GM06990 (cell line): ENCODE results near the gene C11orf24.

Source experiments
- DNase-seq: peaks from one replicate; pipeline ENCODE4 v3.0.0-alpha.2; 2011; ENCODE audit not compliant: insufficient read length; ENCODE audit errors: extremely low read depth
- H3K27me3 ChIP-seq: replicated peaks from 2 replicates; pipeline ENCODE4 v1.6.0; 2011; ENCODE audit warnings: low read length; ENCODE audit not compliant: control insufficient read depth, insufficient read depth
- H3K36me3 ChIP-seq: 2 replicates; pipeline ENCODE4 v1.5.1; 2011; ENCODE audit warnings: low read length; ENCODE audit not compliant: control insufficient read depth, insufficient read depth
- H3K4me3 ChIP-seq: replicated peaks from 2 replicates; pipeline ENCODE4 v1.5.1; 2011; ENCODE audit warnings: low read depth, mild to moderate bottlenecking, control low read depth, low read length
- CTCF ChIP-seq: IDR thresholded peaks from 2 replicates; pipeline ENCODE4 v1.5.1; 2011; ENCODE audit warnings: low read length, control low read depth, mild to moderate bottlenecking, inconsistent platforms; ENCODE audit not compliant: insufficient read depth, poor library complexity, severe bottlenecking

Gene C11orf24

GRCh38 chr11:68267881-68268240 lies 3.9 kb downstream of the C11orf24 start:
- no peak for TF ChIP-seq CTCF
- H3K27me3 ChIP-seq: no peaks in the 10 kb centered on the region
- DNase-seq: no peak
- peaks cover 23% of the 10 kb centered on the region for H3K36me3 ChIP-seq
- H3K4me3 ChIP-seq: no peak overlapping the region

GRCh38 chr11:68266936-68267880 lies 4.6 kb downstream of the C11orf24 start:
- DNase-seq: no peak
- TF ChIP-seq CTCF: no peak
- Histone ChIP-seq H3K27me3 (no peaks in the 10 kb centered on the region), H3K36me3 (peaks cover 29% of the 10 kb centered on the region), H3K4me3 (peak overlapping the region; percentile 25)

- peaks cover 31% of the 10 kb centered on the region for H3K36me3 ChIP-seq
- peak; percentile 67 for DNase-seq
- peak overlapping the region; percentile 25 for H3K4me3 ChIP-seq
- H3K27me3 ChIP-seq: no peaks in the 10 kb centered on the region
- TF ChIP-seq CTCF: no peak
Observed at GRCh38 chr11:68266121-68266891, 5.5 kb downstream of the C11orf24 start.

- TF ChIP-seq CTCF: no peak
- peaks cover 36% of the 10 kb centered on the region for H3K36me3 ChIP-seq
- H3K4me3 ChIP-seq: no peak overlapping the region
Observed at GRCh38 chr11:68264741-68265540, 6.8 kb downstream of the C11orf24 start.

GRCh38 chr11:68264244-68264643 lies 7.5 kb downstream of the C11orf24 start:
- TF ChIP-seq CTCF: no peak
- H3K36me3 ChIP-seq: peaks cover 36% of the 10 kb centered on the region
- no peak for DNase-seq

More at GRCh38 chr11:68264741-68265540, 6.8 kb downstream of the C11orf24 start:
- DNase-seq: no peak
- H3K27me3 ChIP-seq: no peaks in the 10 kb centered on the region

More at GRCh38 chr11:68264244-68264643, 7.5 kb downstream of the C11orf24 start:
- Histone ChIP-seq H3K4me3 (no peak overlapping the region), H3K27me3 (no peaks in the 10 kb centered on the region)
